Measurements from ENCODE around the gene WDR3. TPM values are rescaled to one million over a fixed set of nuclear protein-coding genes. Genes with fewer than 3 reads are reported as not detected.

The WDR3 gene
- total RNA-seq, 4 donors from 2014 or later = 1.1 to 6.8 (median 2.7) TPM

DNA sequence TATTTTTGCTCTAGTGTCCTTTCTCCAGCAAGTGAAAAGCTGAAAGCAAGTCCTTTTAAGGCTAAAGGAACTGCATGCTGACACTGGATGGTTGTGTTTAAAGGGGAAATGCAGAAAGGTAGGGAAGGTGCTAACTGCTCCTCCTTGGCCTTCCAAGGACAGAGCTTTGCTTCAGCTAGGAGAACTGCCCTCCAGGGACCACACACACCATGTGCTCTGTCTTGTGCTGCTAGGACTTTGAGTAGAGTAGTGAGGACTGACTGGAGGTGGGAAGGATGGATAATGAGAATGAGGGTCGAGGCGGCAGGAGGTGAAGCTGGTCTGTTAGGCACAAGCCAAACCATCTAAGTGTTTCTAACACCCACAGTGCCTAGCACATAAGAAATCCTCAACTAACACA lies 77.9 kb downstream of the WDR3 start:
- H3K4me3 ChIP-seq = no peak overlapping the region
- no peaks in the 10 kb centered on the region for H3K27me3 ChIP-seq
- H3K4me1 ChIP-seq = no peaks in the 10 kb centered on the region
- WGBS, 2 donors (ENCODE audit: low coverage in 1 of 2) = 79% methylated on average over 2 of the region's 2 CpGs; no CpG with 5 or more reads in 1 of the 2 donors
- no peaks in the 10 kb centered on the region for H3K36me3 ChIP-seq
- TF ChIP-seq, protein P1, sequence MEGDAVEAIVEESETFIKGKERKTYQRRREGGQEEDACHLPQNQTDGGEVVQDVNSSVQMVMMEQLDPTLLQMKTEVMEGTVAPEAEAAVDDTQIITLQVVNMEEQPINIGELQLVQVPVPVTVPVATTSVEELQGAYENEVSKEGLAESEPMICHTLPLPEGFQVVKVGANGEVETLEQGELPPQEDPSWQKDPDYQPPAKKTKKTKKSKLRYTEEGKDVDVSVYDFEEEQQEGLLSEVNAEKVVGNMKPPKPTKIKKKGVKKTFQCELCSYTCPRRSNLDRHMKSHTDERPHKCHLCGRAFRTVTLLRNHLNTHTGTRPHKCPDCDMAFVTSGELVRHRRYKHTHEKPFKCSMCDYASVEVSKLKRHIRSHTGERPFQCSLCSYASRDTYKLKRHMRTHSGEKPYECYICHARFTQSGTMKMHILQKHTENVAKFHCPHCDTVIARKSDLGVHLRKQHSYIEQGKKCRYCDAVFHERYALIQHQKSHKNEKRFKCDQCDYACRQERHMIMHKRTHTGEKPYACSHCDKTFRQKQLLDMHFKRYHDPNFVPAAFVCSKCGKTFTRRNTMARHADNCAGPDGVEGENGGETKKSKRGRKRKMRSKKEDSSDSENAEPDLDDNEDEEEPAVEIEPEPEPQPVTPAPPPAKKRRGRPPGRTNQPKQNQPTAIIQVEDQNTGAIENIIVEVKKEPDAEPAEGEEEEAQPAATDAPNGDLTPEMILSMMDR (IDR thresholded peaks at IDR 0.05) = no peak
- no peak for TF ChIP-seq POLR2A (IDR thresholded peaks at IDR 0.05)
- no peak for TF ChIP-seq POLR2AphosphoS5 (IDR thresholded peaks at IDR 0.05)
- no peak for TF ChIP-seq EP300 (IDR thresholded peaks at IDR 0.05; ENCODE audit: low read depth)
- intact Hi-C loops (cut with DNase I; ENCODE audit: low total_unique reads) = no loop called here
- in situ Hi-C loops (cut with MboI; ENCODE audit: low pct_ligation_motif_present in 1 of 4, low pct_unique_long_range_greater_than_20kb in 1 of 4, low sequenced_read_pairs in 3 of 4) = no loop called here
- no peak for DNase-seq
- no peaks in the 10 kb centered on the region for H3K9me3 ChIP-seq
- no peak overlapping the region for H3K27ac ChIP-seq

DNA sequence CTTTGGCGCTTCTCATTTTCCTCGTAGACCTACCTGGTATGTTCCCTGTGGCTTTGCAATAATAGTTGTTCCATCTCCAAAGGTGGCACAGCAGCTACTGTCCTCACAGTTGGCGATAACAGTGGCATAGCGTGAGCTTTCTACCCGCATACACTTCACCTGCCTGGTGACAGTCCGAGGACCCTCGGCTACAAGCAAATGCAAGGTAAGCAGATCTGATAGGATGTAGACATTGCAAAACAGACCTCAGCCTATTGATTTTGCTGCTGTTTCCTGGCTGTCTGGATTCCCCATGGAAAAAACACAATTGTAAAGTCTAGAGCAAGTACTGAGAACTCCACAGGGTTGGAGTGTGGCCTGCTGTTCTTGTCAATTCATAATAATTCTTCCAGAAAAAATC lies 78.5 kb downstream of the WDR3 start:
- no peak for TF ChIP-seq EP300 (IDR thresholded peaks at IDR 0.05; ENCODE audit: low read depth)
- TF ChIP-seq POLR2AphosphoS5 (IDR thresholded peaks at IDR 0.05) = no peak
- TF ChIP-seq, protein P1 (IDR thresholded peaks at IDR 0.05) = no peak
- no peak for TF ChIP-seq POLR2A (IDR thresholded peaks at IDR 0.05)
- H3K9me3 ChIP-seq = no peaks in the 10 kb centered on the region
- H3K27ac ChIP-seq = no peak overlapping the region
- no peaks in the 10 kb centered on the region for H3K4me1 ChIP-seq
- no peaks in the 10 kb centered on the region for H3K27me3 ChIP-seq
- no peaks in the 10 kb centered on the region for H3K36me3 ChIP-seq
- in situ Hi-C loops (cut with MboI; ENCODE audit: low pct_ligation_motif_present in 1 of 4, low pct_unique_long_range_greater_than_20kb in 1 of 4, low sequenced_read_pairs in 3 of 4) (no loop called here), intact Hi-C loops (cut with DNase I; ENCODE audit: low total_unique reads) (no loop called here)
- WGBS, 2 donors (ENCODE audit: low coverage in 1 of 2) = 92 to 95% methylated on average over 2 to 7 of the region's 7 CpGs
- H3K4me3 ChIP-seq = no peak overlapping the region
- no peak for DNase-seq

DNA sequence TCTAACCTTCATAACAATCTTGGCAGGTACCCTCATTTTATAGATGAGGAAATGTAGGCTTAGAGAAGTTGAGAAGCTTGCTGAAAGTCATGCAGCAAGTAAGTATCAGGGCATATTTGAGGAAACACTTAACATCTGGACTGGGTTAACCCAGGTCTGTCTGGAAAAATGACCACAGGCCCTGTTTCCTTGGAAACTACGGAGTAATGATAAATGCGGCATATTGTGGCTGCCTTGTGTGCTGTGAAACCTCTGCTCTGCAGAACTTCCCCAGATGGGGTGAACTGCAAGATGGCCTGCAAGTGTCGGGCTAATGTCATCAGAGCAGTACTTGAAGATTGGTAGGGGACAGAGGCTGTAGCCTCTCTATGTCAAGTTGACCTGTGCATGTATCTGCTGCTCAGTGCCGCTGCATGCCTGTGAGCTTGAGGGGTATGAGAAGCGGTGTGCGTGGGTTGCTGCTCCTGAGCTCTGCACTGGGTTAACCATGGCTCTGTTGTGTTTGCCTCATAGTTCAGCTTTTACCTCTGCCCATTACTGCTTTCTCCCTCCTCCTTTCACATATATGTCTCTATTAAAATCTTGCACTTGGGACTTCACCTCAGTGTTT lies 83.1 kb downstream of the WDR3 start:
- intact Hi-C loops (cut with DNase I; ENCODE audit: low total_unique reads) = no loop called here
- TF ChIP-seq POLR2AphosphoS5 (IDR thresholded peaks at IDR 0.05) (no peak), POLR2A (IDR thresholded peaks at IDR 0.05) (no peak), EP300 (IDR thresholded peaks at IDR 0.05; ENCODE audit: low read depth) (no peak)
- TF ChIP-seq, protein P1 (IDR thresholded peaks at IDR 0.05) = no peak
- 89% methylated on average over 6 of the region's 6 CpGs; no CpG with 5 or more reads in 1 of the 2 donors for WGBS, 2 donors (ENCODE audit: low coverage in 1 of 2)

DNA sequence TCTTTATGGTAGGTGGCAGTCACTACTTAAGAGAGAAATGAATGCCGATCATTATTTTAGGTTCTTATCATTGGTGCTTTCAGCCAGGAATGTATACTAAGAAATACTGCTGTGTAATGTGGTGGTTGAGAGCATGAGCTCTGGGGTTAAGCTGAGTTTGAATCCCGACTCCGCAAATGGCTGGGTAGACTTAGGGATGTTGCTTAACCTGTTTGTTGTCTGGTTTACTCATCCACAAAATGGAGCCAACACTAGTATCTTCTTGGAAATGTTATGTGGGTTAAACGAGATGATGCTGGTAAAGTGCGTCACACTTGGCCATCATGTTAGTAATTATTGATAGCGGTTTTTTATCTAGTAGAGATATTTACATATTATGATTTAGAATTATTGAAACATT lies 83.8 kb downstream of the WDR3 start:
- TF ChIP-seq, protein P1 (IDR thresholded peaks at IDR 0.05) = no peak
- TF ChIP-seq EP300 (IDR thresholded peaks at IDR 0.05; ENCODE audit: low read depth) = no peak
- TF ChIP-seq POLR2AphosphoS5 (IDR thresholded peaks at IDR 0.05) = no peak
- TF ChIP-seq POLR2A (IDR thresholded peaks at IDR 0.05) = no peak
- WGBS, 2 donors (ENCODE audit: low coverage in 1 of 2) = 78 to 91% methylated on average over 5 to 6 of the region's 6 CpGs
- H3K27ac ChIP-seq = no peak overlapping the region
- in situ Hi-C loops (cut with MboI; ENCODE audit: low pct_ligation_motif_present in 1 of 4, low pct_unique_long_range_greater_than_20kb in 1 of 4, low sequenced_read_pairs in 3 of 4) (no loop called here), intact Hi-C loops (cut with DNase I; ENCODE audit: low total_unique reads) (no loop called here)
- no peaks in the 10 kb centered on the region for H3K27me3 ChIP-seq
- no peak overlapping the region for H3K4me3 ChIP-seq
- no peaks in the 10 kb centered on the region for H3K4me1 ChIP-seq
- H3K36me3 ChIP-seq = no peaks in the 10 kb centered on the region
- no peak for DNase-seq
- H3K9me3 ChIP-seq = no peaks in the 10 kb centered on the region

More for the DNA sequence above, 83.1 kb downstream of the WDR3 start:
- no peaks in the 10 kb centered on the region for H3K9me3 ChIP-seq
- no peaks in the 10 kb centered on the region for H3K36me3 ChIP-seq
- no peaks in the 10 kb centered on the region for H3K4me1 ChIP-seq
- in situ Hi-C loops (cut with MboI; ENCODE audit: low pct_ligation_motif_present in 1 of 4, low pct_unique_long_range_greater_than_20kb in 1 of 4, low sequenced_read_pairs in 3 of 4) = no loop called here
- H3K27me3 ChIP-seq = no peaks in the 10 kb centered on the region
- no peak for DNase-seq
- H3K27ac ChIP-seq = no peak overlapping the region
- H3K4me3 ChIP-seq = no peak overlapping the region

Measured in transverse colon (tissue), 4 donors.